NCI-H2196 treated with DMSO at 0.1 percent for 48 hours (cell line): ENCODE data around the gene GFOD1.
"Not testable (repeated sequence)": the region's sequence is repeated elsewhere in the genome, so short reads cannot be mapped to it uniquely, and the experiment has no call there.

Experiments used
- DNase-seq: peaks from one replicate; lab custom pipeline; 2025; ENCODE audit not compliant: unreplicated experiment; lab: John Stamatoyannopoulos, UW

Gene GFOD1

DNA sequence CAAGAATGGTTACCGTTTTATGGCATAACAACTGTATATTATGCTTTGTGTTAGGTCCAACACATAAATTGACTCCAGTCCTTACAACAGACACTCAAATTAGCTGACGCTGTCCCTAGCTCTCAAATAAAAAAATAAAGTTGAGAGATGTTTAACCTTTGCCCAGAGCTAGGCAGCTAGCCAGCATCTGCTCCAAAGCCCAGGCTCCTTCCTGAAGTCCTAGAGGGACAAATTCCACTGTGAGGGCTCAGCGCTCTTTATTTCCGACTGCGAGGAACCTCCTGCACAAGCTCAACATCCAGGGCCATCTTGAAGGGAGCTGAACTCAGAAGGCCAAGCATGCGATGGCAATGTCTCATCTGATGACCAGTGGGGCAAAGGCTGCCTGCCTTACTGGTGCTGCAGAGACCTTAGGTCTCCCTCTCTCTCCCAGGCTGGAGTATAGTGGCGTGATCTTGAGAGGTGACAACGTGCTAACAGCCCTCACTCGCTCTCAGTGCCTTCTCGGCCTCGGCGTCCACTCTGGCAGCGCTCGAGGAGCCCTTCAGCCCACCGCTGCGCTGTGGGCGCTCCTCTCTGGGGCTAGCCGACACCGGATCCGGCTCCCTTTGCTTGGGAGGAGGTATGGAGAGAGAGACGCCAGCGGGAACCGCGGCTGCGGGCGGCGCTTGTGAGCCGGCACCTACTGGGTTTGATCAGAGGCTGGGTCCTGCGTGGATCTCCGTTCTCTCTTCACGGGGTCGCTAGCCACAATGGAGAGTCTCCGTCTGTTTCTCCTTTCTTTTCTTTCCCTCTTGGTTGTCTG is 24.7 kb upstream of the GFOD1 start:
- DNase-seq, result no peak

DNA sequence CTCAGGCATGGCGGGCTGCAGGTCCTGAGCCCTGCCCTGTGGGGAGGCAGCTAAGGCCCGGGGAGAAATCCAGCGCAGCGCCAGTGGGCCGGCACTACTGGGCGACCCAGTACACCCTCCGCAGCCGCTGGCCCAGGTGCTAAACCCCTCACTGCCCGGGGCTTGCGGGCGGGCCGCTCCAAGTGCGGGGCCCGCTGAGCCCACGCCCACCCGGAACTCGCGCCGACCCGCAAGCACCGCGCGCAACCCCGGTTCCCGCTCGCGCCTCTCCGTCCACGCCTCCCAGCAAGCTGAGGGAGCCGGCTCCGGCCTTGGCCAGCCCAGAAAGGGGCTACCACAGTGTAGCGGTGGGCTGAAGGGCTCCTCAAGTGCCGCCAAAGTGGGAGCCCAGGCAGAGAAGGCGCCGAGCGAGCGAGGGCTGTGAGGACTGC is 23.8 kb upstream of the GFOD1 start:
- not testable (repeated sequence) for DNase-seq

DNA sequence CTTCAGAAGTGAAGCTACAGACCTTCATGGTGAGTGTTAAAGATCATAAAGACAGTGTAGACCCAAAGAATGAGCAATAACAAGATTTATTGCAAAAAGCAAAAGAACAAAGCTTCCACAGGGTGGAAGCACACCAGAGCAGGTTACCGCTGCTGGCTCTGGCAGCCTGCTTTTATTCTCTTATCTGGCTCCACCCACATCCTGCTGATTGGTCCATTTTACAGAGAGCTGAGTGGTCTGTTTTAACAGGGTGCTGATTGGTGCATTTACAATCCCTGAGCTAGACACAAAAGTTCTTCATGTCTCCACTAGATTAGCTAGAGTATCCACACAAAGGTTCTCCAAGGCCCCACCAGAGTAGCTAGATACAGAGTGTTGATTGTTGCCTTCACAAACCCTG is 23.0 kb upstream of the GFOD1 start:
- not testable (repeated sequence) for DNase-seq

GRCh38 chr6:13508711-13509705 is 21.6 kb upstream of the GFOD1 start:
- no peak for DNase-seq

DNA sequence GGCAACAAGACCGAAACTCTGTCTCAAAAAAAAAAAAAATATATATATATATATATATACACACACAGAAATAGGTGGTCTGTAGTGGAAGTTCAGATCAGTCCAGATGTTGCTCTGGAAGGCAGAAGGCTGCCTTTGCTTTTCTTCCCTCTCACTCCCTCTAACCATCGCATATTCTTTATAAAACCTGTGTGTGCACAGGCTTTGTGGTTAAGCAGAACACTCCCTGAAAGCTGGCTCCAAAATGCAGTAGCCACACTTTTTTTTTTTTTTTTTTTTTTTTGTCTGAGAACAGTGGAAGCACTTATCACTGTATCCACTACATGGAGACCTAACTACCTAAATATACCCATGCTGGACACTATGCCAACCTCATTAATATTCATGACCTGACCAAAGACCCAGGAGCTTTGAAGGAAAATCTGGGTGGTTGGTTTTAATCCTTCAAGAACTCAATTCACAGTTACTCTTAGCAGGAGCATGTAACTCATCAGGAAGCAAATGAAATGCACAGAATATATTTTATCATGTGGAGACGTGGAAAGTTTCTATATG is 20.0 kb upstream of the GFOD1 start:
- no peak for DNase-seq

DNA sequence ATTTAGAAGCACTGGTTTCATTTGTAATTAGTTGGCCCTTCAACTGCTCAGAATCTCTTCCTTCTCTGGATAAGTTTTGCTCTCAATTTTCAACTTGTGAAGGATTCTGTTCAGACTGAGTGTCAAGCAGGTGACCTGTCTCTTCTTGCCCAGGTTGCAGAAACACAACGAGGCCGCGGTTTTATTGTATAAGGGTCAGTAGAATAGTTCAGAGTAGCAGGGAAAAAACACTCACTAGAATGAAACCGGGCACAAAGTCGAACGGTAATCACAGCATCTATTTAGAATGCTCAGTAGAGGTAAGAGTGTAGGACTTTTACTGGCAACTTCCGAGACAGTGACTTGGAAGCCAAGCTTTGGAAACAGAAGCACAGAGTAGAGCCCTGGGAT is 17.9 kb upstream of the GFOD1 start:
- no peak for DNase-seq

- DNase-seq, result no peak
Observed at GRCh38 chr6:13504611-13505344, 17.4 kb upstream of the GFOD1 start.

DNA sequence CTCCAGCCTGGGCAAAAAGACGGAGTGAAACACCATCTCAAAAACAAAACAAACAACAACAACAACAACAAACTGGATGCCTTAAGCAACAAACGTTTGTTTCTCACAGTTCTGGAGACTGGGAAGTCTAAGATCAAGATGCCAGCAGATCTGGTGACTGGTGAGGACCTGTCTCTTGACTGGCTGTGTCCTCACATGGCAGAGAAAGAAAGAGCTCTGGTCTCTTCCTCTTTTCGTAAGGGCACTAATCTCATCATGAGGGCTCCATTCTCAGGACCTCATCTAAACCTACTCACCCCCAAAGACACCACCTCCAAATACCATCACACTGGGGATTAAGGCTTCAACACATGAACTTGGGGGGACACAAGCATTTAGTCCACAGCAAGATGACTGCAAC is 13.5 kb upstream of the GFOD1 start:
- DNase-seq, result no peak

GRCh38 chr6:13500264-13500663 is 12.9 kb upstream of the GFOD1 start:
- DNase-seq, result no peak

DNA sequence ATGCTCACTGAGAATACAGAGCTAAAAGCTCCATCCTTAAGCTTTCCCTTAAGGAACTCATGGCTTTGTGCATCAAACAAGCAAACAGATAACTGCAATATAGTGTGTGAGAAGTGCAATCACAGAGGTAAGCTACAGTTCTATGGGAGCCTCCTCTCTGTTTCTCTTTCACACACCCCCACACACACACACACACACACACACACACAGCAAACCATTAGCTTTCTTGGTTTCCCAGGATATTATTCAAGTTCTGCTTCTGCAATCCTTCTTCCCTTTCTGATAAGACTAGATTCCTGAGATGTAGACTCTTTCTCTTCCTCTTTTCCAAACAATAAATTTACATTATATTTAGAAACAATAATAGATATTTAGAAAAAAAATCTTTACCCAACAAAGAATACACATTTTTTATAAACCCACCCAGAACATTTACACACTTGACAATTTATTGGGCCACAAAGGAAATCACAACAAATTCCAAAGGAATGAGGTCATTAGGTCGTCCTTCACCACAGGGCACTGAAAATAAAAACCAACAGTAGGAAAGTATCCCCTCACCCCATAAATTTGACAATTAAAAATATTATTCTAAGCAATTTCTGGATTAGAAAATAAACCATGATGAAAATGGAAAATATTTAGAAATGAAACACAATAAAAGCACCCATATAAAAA is 9.3 kb upstream of the GFOD1 start:
- DNase-seq, result no peak

GRCh38 chr6:13495818-13496217 is 8.4 kb upstream of the GFOD1 start:
- DNase-seq, result no peak

DNA sequence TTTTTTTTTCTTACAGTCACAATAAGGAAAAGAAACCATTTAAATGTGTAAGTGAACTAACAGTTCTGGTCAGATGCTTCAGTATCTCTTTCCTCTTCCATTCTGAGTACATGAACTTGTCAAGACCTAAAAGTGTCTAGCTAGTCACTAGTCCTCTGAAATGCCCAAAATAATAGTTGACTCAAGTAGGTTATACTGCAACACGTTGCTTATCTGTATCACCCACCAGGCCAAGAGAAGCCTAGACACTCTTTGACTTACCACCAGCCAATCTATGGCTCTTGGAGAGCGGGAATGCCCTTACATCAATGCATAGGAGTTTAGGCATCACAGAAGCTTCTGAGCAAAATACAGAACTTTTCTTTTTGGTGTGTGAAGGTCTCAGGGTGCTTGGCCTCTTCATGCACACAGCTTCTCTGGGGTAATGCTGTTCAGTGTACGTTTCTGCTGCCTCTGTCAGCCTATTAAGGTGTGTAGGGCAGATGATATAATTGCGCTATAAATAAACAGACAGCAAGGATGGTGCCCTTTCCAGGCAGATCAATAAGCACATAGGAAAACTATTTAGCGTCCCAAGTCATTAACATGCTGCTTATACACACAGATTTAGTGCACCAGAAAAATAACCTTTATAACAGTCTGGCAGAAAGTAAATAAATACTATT is 7.8 kb upstream of the GFOD1 start:
- DNase-seq, result no peak

DNA sequence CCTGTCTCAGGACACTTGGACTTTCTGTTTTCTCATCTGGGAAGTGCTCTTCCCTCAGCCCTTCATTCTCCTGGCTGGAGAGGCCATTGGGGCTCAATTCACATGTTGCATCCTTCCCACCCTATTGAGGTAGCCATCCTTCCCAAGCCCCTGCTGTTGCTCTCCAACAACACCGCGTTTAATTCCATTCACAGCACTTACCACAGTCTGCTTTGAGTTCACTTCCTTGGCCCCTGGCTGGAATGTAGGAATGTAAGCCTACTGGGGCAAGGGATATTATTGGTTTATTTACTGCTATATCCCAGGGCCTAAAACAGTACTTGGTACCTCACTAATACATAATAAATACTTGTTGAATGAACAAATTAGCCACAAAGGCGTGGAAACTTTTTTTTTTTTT is 6.7 kb upstream of the GFOD1 start:
- DNase-seq, result no peak

GRCh38 chr6:13493147-13493546 is 5.7 kb upstream of the GFOD1 start:
- DNase-seq, result no peak

GRCh38 chr6:13492357-13492756 is 5.0 kb upstream of the GFOD1 start:
- DNase-seq, result no peak

- DNase-seq, result no peak
Observed at GRCh38 chr6:13491538-13491937, 4.1 kb upstream of the GFOD1 start.

GRCh38 chr6:13490402-13490801 is 3.0 kb upstream of the GFOD1 start:
- no peak for DNase-seq

GRCh38 chr6:13488896-13489237 is 1.5 kb upstream of the GFOD1 start:
- no peak for DNase-seq

DNA sequence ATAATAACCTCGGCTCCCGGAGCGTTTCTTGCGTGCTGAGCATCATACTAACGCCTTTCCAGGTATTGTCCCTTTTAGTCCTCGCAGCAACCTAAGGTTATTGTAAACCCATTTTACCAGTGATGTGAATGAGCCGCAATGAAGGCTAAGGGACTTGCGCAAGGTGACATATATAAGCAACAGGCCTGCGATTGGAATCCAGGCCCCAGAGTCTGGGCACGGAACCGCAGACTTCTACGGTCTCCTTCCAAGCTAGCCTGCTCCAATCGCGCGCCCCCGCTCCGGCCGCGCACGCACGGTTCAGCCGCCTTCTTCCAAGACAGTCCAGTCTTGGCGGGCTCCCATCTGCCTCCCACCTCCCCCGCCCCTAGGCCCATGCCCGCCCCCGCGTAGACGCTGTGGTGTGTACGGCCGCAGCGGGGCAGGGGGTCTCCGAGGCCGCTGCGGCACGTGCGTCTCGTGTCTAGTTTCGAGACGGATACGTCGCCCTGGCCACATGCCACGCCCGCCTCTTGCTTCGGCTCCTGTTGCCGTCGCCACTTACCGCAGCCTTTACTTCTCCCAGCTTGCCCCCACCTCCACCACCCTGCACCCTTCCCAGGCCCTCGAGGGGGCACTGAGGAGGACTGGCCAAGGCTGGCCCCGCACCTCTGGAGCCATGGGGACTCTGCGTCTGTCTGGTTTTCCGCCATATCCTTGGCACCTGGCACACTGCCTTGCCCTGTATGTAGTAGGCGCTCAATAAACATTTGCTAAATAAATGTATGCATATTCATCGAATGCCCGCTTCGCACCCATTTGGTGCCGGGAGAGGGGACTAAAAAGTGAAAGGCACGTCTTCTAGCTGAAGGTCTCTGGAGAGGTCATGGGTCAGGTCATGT is 855 bp upstream of the GFOD1 start:
- no peak for DNase-seq
